ENCODE results near the gene DMBT1.

DMBT1 gene

GRCh38 chr10:122665946-122666345 is 105.4 kb downstream of the DMBT1 start:
- DNase-seq, result no peak

DNA sequence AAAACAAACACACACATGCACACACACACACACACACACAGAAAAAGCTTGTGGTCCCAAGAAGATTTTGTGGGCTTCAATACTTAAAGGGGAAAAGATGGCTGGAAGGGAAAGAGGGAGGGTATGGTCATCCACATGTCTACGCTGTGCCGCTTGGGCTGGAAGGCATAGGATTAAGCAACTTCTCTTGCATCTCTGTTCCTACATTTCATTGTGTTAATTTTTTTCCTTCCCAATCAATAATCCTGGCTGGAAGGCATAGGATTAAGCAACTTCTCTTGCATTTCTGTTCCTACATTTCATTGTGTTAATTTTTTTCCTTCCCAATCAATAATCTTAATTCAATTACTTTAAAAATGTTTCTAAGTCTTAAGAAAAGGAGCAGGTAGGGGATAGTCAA is 108.5 kb downstream of the DMBT1 start:
- DNase-seq, result no peak

GRCh38 chr10:122669842-122670241 is 109.3 kb downstream of the DMBT1 start:
- no peak for DNase-seq

DNA sequence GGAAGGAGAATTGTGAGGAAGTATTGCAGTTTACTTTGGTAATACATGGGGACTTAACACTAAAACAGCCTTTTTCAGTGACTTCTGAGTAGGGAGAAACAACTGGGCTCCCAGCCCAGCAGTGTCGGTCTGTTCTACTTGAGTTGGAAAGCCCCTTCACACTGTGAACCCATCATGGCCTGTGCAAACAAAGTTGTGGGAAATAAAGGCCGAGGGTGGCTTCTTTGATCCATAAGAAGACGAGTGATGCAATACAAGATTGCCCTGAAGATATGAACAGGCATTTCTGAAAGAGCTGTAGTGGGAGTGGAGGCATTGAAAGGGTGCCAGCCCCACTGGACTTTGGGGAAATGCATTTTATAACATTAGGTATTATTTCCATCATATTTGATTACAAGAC is 110.8 kb downstream of the DMBT1 start:
- DNase-seq, result no peak

DNA sequence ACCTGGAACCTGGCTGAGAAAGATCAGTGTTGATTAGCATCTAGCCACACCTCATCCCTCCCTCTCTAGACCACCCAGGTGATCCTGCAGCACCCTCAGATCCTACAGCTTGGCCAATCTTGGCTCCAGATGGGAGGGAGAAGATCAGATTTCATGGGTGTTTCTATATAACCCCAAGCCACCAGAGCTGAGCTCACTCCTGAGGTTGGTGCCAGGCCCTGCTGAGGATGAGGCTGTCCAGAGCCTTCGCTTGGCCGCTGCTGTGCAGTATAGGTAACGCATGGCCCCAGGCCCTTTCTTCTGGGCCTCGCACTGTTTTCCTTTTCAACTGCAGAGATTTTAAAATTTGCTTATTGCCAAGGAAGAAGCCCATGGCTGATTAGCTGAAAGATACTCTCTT is 112.1 kb downstream of the DMBT1 start:
- no peak for DNase-seq

- no peak for DNase-seq
Observed at GRCh38 chr10:122673269-122673668, 112.7 kb downstream of the DMBT1 start.

DNA sequence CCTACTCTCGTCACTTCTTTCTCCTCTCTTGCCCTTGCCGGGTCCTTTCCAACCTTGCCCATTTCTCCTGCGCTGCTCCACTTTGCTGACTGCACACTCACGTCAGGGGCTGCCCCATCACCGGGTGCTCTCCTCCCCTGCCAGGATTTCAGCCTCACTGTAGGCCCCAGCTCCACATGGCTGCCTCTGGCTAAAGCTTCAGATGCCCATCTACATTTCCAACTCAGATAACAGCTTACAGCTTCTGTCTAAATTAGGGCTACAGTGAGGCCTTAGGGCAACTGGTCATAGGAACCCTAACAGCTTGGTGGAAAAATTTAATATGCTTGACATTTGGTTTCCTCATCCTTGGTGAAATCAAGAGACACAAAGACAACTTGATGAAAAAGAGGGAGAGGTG is 113.2 kb downstream of the DMBT1 start:
- no peak for DNase-seq

GRCh38 chr10:122674781-122675180 is 114.2 kb downstream of the DMBT1 start:
- DNase-seq, result peak in 12 of 58 donors; percentile 2 to 57 (median 9)

GRCh38 chr10:122675278-122675677 is 114.7 kb downstream of the DMBT1 start:
- no peak for DNase-seq

DNA sequence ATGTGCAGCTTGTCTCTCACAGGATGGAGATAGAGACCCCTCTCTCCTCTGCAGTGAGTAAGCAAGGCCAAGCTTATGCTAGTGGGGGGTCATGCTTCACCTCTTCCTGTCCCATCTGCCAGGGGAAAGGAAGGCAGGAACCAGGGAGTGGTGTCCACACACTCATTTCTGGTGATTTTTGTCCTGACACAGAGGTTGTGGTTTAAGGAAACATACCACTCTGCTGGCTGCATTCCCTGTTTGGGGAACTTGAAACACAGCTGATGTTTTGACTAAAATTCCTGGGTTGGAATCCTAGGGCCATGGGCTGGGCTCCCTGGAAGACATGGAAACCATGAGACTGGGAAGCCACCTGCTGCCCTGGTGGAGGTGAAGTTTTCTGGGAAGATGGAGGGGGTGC is 117.7 kb downstream of the DMBT1 start:
- no peak for DNase-seq

DNA sequence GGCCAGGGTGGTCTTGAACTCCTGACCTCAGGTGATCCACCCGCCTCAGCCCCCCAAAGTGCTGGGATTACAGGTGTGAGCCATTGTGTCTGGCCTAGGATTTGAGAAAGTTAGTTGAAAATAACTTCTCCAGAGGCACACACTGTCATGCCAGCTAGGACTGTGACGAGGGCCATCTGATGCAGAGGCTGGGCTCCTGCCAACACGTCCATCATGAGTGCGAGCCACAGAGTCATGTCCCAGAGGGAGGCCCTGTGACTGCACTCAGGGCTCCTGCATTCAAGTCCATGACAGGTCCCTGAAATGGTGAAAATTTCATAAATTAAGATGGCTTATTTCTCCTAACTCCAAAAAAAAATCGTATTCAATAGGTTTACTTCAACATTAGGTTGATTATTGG is 122.0 kb downstream of the DMBT1 start:
- no peak for DNase-seq

- peak in 6 of 58 donors; percentile 1 to 12 (median 7) for DNase-seq
Observed at GRCh38 chr10:122688293-122688989, 127.9 kb downstream of the DMBT1 start.

DNA sequence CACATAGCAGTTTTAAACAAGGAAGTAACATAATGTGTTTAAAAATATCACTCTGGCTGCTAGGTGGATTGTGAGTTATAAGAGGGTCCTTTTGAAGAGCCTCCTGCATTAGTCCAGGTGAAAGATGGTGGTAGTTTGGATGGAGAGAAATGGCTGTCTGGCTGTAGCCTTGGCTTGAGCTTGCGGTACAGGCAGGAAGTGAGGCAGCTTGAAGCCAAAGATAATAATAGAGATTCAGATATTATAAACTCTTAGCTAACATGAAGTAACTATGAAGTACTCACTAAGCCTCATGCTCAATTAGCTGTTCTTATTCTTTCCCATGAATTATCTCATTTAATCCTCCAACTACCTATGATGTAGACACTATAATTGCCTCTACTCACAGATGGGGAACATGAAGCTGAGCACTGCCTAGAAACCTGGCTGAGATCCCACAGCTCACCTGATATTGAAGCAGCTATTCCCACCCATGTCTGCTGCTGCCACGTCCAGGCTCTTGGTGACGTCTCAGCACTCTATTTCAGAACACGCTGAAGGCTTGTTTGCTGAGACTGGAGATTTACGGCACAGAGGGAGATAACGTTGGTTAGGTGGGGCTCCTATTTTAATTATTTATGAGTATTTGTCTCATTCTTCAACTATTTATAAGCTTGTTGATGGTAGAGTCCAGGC is 128.7 kb downstream of the DMBT1 start:
- DNase-seq, result no peak

DNA sequence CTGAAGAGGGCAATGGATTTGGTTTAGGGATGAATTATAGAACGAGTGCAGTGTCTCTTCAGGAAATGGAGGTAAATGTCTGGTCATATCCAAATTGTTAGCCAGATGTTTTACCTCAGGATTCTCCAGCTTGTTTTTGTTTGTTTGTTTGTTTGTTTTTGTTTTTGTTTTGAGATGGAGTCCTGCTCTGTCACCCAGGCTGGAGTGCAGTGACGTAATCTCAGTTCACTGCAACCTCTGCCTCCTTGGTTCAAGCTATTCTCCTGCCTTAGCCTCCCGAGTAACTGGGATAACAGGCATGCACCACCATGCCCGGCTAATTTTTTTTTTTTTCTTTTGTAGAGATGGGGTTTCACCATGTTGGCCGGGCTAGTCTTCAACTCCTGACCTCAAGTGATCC is 132.2 kb downstream of the DMBT1 start:
- DNase-seq, result no peak

All from anterior cingulate cortex (tissue), 58 donors.